K562 (cell line): Measurements from ENCODE around the gene HOXB5. TPM values are rescaled to one million over a fixed set of nuclear protein-coding genes. Genes with fewer than 3 reads are reported as not detected.
A peak's percentile ranks its signal among the peaks of the same experiment; 100 is the strongest.

Source experiments
- E2F3 ChIP-seq: fragments of 250-450 bp; sonication (Bioruptor Pico); IDR thresholded peaks from 2 replicates; pipeline ENCODE4 v1.4.0; 2020; ENCODE audit warnings: mild to moderate bottlenecking
- PCBP2 ChIP-seq: fragments of 200-400 bp; formaldehyde crosslinking; IDR thresholded peaks from 2 replicates; pipeline ENCODE4 v1.6.1; 2018; ENCODE audit warnings: low read length, low read depth, mild to moderate bottlenecking, moderate library complexity; ENCODE audit not compliant: poor library complexity, severe bottlenecking
- ZBTB11 ChIP-seq, 3 experiments: fragments of 200-800 bp in 1 of 3; fragments of 250-450 bp in 1 of 3; fragments of 450-650 bp in 1 of 3; sonication (Bioruptor Pico) in 1 of 3; sonication (Bioruptor generic) in 1 of 3; formaldehyde crosslinking in 1 of 3; IDR thresholded peaks; 2 replicates each; pipeline versions ENCODE4 v1.6.1 to v1.8.0; 2016 to 2022; ENCODE audit warnings: mild to moderate bottlenecking in 2 of 3, missing genetic modification characterization in 2 of 3, missing compliant biosample characterization in 1 of 3, moderate library complexity in 1 of 3
- ZFX ChIP-seq: sonication (generic); formaldehyde crosslinking; IDR thresholded peaks from 2 replicates; pipeline ENCODE4 v1.8.0; 2022; ENCODE audit warnings: mild to moderate bottlenecking, missing genetic modification reagents, moderate library complexity
- polyA plus RNA-seq, 8 experiments: library from polyadenylated mRNA; depleted of rRNA in 4 of 8; stranded (reverse) in 5 of 8; unstranded in 3 of 8; fragments of >200 nt; fragmentation: Nextera tagmentation in 2 of 8; fragmentation: Illumina TruSeq in 1 of 8; extraction: Ambion mirVana in 2 of 8; extraction: Trizol in 1 of 8; gene quantifications; 2 replicates each; pipeline versions ENCODE4 v1.2.1 to v1.2.3, GENCODE V29; 2011 to 2014; ENCODE audit warnings: inconsistent platforms in 1 of 8, missing spikeins in 1 of 8
- total RNA-seq, 7 experiments: library from RNA; depleted of rRNA in 6 of 7; stranded (reverse); fragments of >200 nt in 6 of 7; fragmentation: Illumina TruSeq in 2 of 7; extraction: Trizol in 2 of 7; gene quantifications; 2 replicates each; pipeline versions ENCODE4 v1.2.1 to v1.2.3, GENCODE V29; 2011 to 2021; ENCODE audit warnings: low replicate concordance in 1 of 7
- TF ChIP-seq, protein P1 (sequence below): fragments of 250-450 bp; sonication (Bioruptor Pico); IDR thresholded peaks from 2 replicates; pipeline ENCODE4 v1.5.1; 2021; ENCODE audit warnings: mild to moderate bottlenecking
- TF ChIP-seq, protein P2 (sequence below), 2 experiments: fragments of 450-650 bp; IDR thresholded peaks; 2 replicates each; pipeline ENCODE4 v1.6.1; 2018; ENCODE audit warnings: mild to moderate bottlenecking in 2 of 2, low read depth in 1 of 2; ENCODE audit not compliant: partially characterized antibody in 2 of 2
- TF ChIP-seq, protein P3 (sequence below): fragments of 450-650 bp; formaldehyde crosslinking; IDR thresholded peaks from 2 replicates; pipeline ENCODE4 v1.4.0; 2022; ENCODE audit warnings: mild to moderate bottlenecking, moderate library complexity

Gene HOXB5
- total and polyA plus RNA-seq, 9 of the 15 experiments (the other 6 are each of a cell fraction or from before 2014, with no cell fraction given): 0.24 to 2.7 (median 0.65) TPM

DNA sequence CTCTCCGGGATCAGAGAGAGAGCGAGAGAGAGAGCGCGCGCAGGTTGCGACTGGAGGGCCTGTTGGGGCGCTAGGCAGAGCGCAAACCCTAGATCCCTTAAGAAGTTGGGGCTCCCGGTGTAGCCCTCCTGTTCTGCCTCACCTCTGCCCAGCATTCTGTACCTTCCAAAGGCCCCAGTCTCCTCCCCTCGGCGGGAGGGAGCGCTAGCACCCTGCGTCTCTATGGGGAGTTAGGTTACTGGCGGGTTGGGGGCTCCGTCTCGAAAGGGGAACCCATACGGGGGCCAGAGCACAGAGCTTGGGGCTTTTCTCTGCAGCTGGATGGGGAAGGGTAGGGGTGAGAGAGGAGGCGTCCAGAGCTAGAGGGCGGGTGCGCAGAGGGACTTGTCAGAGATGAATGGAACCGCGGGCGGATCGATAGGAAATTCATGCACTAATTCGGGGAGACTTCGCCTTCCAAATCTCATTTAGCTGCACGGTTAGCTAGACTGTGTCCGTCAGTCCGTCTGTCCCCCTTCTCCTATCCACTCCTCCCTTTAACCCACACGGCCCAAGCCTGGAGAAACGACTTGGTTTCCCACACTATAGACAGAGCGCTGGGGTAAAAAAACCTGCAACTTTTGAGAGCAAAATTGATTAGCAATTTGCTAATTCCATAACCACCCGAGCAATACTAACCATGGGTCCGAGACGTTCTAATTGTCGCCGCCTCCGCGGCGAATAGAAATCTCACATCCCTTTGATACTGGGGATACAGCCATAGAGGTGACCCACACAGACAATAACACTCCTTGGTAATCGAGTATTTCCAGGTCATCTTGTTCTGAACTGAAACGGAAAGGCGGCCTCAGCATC, 14.7 kb downstream of the HOXB5 start (continued):
- TF ChIP-seq ZBTB11 (CRISPR knock-in tag; IDR thresholded peaks at IDR 0.05): peak in 1 of 3 experiments; percentile 10; a peak in 1 of 6 replicates
- 0 out of 2 replicates have a peak, but pooled peaks have one; percentile 24 for TF ChIP-seq E2F3
- TF ChIP-seq PCBP2: no peak
- peak; percentile 67 for TF ChIP-seq ZFX (CRISPR knock-in tag)
- TF ChIP-seq, protein P1, sequence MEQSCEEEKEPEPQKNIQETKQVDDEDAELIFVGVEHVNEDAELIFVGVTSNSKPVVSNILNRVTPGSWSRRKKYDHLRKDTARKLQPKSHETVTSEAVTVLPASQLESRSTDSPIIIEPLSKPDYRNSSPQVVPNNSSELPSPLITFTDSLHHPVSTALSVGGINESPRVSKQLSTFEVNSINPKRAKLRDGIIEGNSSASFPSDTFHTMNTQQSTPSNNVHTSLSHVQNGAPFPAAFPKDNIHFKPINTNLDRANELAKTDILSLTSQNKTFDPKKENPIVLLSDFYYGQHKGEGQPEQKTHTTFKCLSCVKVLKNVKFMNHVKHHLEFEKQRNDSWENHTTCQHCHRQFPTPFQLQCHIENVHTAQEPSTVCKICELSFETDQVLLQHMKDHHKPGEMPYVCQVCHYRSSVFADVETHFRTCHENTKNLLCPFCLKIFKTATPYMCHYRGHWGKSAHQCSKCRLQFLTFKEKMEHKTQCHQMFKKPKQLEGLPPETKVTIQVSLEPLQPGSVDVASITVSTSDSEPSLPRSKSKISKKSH (CRISPR knock-in tag): no peak
- TF ChIP-seq, protein P2, sequence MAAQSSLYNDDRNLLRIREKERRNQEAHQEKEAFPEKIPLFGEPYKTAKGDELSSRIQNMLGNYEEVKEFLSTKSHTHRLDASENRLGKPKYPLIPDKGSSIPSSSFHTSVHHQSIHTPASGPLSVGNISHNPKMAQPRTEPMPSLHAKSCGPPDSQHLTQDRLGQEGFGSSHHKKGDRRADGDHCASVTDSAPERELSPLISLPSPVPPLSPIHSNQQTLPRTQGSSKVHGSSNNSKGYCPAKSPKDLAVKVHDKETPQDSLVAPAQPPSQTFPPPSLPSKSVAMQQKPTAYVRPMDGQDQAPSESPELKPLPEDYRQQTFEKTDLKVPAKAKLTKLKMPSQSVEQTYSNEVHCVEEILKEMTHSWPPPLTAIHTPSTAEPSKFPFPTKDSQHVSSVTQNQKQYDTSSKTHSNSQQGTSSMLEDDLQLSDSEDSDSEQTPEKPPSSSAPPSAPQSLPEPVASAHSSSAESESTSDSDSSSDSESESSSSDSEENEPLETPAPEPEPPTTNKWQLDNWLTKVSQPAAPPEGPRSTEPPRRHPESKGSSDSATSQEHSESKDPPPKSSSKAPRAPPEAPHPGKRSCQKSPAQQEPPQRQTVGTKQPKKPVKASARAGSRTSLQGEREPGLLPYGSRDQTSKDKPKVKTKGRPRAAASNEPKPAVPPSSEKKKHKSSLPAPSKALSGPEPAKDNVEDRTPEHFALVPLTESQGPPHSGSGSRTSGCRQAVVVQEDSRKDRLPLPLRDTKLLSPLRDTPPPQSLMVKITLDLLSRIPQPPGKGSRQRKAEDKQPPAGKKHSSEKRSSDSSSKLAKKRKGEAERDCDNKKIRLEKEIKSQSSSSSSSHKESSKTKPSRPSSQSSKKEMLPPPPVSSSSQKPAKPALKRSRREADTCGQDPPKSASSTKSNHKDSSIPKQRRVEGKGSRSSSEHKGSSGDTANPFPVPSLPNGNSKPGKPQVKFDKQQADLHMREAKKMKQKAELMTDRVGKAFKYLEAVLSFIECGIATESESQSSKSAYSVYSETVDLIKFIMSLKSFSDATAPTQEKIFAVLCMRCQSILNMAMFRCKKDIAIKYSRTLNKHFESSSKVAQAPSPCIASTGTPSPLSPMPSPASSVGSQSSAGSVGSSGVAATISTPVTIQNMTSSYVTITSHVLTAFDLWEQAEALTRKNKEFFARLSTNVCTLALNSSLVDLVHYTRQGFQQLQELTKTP (IDR thresholded peaks at IDR 0.05; ENCODE audit: low read depth in 1 of 2, partially characterized antibody in 2 of 2): peak; percentile 36 to 62
- TF ChIP-seq, protein P3, sequence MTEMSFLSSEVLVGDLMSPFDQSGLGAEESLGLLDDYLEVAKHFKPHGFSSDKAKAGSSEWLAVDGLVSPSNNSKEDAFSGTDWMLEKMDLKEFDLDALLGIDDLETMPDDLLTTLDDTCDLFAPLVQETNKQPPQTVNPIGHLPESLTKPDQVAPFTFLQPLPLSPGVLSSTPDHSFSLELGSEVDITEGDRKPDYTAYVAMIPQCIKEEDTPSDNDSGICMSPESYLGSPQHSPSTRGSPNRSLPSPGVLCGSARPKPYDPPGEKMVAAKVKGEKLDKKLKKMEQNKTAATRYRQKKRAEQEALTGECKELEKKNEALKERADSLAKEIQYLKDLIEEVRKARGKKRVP (CRISPR knock-in tag): 0 out of 2 replicates have a peak, but pooled peaks have one; percentile 22
